GM20000 (cell line): ENCODE results near the gene PLA2G6.

Experiments used
- DNase-seq: peaks from one replicate; pipeline ENCODE4 v3.0.0; 2012; ENCODE audit warnings: low spot score
- TF ChIP-seq, protein P1 (sequence below): IDR thresholded peaks from 2 replicates; pipeline ENCODE4 v1.5.1; 2012; ENCODE audit warnings: mild to moderate bottlenecking, control low read depth; ENCODE audit errors: extremely low read depth, missing control alignments

The PLA2G6 gene

DNA sequence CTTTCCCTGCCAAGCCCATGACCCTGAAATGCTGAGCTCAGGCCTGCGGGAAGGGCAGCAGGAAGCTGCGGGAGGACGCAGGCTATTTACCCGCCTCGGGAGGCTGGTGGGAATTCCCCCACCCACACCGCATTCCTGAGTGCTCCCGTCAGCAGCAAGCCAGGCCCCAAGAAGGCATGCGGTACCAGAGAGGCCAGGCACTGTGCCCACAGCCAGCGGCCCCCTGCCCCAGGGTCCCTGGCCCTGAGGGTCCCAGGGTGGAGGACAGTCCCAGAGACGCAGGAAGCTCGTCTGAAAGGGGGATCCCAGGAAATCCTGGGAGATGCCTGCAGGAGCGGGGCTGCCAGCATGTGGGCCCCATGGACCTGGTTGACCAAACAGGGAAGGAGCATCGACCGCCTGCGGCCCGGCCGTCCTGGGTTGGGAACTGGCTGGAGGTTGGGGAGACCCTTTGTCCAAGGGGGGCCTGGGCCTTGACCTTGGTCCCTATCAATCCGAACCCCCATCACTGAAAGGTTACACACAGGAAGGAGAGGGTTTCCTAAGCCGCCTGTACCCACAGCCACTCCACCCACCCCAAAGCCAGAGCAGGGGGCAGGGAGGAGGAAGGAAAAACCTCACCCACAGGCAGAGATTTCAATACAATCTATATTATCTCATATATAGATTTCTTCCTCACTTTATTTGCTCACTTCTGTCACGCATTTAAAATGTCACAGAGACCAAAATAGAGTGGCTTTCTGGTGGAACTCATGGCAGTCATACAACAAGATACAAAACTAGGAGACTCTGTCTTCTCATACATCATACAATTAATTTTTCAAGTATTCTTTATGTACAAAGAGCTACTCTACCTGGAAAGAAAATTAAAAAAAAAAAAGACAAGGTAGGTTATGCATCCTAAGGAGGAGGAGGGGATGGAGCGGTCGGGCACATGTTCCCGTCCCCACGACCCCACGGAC, 37.3 kb upstream of the PLA2G6 start:
- DNase-seq, result peak; percentile 47
- TF ChIP-seq, protein P1, sequence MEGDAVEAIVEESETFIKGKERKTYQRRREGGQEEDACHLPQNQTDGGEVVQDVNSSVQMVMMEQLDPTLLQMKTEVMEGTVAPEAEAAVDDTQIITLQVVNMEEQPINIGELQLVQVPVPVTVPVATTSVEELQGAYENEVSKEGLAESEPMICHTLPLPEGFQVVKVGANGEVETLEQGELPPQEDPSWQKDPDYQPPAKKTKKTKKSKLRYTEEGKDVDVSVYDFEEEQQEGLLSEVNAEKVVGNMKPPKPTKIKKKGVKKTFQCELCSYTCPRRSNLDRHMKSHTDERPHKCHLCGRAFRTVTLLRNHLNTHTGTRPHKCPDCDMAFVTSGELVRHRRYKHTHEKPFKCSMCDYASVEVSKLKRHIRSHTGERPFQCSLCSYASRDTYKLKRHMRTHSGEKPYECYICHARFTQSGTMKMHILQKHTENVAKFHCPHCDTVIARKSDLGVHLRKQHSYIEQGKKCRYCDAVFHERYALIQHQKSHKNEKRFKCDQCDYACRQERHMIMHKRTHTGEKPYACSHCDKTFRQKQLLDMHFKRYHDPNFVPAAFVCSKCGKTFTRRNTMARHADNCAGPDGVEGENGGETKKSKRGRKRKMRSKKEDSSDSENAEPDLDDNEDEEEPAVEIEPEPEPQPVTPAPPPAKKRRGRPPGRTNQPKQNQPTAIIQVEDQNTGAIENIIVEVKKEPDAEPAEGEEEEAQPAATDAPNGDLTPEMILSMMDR, result no peak

DNA sequence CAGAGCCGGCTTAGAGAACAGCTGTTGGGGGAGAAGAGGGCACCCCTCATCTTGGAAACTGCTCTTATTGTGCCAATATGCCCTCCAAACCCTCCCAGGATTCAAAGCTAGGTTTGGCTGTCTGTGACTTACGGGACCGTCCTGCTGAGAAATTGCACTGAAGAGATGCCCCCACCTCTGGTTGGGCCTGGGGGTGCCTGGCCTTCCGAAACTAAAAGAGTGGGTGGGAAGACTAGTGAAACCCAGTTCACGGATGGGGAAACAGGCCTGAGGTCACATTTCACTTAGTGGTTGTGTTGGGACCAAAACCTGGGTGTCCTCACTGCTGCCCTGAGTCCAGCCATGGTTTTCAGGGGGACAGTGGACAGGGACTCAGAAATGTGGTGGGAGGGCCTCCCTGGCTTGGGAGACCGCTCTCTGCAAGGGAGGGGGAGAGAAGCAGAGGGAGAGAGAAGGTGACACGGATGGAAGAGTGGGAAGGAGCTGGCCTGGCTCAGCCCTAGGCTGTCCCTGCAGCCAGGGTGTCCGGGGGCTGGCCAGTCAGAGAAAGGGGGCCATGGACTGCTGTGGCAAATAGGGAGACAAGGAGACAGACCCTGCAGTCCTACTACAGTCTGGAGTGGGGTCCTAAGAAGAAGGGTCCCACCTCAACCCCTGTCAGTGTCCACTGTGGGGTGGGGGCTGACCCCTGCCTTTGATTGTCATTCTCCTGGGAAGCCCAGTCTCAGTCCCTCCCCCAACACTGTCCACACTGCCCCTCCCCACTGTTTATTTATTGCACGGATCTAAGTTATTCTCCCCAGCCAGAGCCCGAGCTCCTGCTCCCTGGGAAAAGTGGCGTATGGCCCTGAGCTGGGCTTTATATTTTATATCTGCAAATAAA, 33.8 kb upstream of the PLA2G6 start:
- peak; percentile 49 for DNase-seq
- TF ChIP-seq, protein P1, result no peak

DNA sequence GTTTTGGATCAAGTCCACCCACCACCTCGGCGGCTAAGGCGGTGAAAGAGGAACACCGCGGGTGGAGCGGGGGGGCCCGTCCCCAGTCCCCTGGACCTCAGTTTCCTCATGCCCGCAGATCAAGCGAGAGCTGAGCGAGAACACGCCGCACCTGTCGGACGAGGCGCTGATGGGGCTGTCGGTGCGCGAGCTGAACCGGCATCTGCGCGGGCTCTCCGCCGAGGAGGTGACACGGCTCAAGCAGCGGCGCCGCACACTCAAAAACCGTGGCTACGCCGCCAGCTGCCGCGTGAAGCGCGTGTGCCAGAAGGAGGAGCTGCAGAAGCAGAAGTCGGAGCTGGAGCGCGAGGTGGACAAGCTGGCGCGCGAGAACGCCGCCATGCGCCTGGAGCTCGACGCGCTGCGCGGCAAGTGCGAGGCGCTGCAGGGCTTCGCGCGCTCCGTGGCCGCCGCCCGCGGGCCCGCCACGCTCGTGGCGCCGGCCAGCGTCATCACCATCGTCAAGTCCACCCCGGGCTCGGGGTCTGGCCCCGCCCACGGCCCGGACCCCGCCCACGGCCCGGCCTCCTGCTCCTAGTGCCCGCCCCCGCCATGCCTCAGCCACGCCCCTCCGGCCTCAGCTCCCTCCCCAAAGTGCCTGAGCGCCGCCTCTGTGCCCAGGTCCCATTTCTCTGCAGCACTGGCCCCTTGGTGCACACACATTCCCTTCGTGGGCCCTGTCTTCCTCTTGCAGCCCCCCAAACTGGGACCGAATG, 32.8 kb upstream of the PLA2G6 start:
- peak; percentile 90 for DNase-seq
- TF ChIP-seq, protein P1, result no peak

DNA sequence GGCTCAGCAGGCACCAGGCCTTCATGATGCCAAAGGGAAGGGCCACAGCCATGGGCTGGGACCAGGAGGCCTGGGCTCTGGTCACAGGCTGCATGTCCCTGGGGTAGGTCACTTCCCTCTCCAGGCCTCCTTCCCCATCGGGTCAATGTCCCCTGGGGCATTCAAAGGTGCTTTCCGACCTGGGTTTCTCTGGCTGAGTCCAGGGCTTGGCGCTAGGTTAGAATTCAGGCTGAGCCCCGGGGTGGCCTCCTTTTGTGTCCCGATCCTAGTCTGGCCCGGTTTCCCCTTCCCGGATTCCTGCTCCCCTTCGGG, 32.3 kb upstream of the PLA2G6 start:
- peak; percentile 56 for DNase-seq
- TF ChIP-seq, protein P1, result no peak

DNA sequence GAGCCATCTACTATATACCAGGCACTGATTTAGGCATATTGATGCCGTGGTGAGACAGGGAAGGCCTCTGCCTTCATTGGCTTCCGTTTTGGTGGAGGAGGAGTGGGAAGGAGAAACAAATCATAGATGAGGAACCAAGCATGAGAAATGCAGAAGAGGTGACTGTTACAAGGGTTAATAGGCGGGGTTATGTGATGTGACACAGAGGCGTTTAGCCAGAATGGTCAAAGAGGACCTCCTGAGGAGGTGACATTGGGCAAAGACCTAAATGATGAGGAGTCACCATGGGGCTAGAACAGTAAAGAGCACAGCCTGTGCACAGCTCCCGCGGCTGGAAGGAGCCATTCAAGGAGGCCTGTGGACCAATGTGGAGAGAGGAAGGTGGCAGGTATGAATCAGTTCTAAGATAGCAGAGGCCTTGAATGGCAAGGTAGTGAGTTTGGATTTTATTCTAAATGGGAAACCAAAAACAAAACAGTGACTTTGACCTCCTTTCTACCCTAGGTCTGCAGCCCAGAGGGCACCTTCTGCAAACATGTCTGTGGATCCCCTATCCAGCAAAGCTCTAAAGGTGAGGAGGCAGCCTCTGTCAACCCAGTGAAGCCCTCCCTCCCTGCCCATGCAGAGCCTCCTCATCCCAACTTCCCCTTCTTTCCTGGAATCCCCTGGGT, 31.8 kb upstream of the PLA2G6 start:
- TF ChIP-seq, protein P1, result no peak
- peak; percentile 72 for DNase-seq

DNA sequence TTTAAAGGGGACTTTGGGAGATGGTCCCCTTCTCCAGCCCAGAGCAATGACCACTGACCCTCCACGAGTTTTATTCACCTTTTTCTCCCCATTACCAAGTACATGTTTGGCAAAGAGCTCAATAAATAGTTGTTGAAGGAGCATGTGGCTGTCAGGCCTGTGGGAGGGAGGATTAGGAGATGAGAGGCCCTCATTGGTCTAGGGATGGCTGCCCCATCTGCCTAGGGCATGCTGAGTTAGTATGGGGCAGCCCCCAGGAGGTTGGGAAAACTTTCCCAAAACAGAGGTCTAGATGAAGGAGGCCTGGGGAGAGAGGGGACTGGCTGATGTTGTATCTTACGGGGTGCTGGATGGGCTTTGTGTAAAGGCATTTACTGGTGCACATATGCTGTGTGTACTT, 30.8 kb upstream of the PLA2G6 start:
- DNase-seq, result no peak
- TF ChIP-seq, protein P1, result no peak
